CD4-positive, alpha-beta T cell (primary cell): ENCODE measurements around the gene INPP5D. TPM values are rescaled to one million over a fixed set of nuclear protein-coding genes. Genes with fewer than 3 reads are reported as not detected.

ENCODE experiments used
- ATAC-seq: fragments of 200-7000 bp; cut with Tn5 transposase; one replicate; pipeline ENCODE4 v1.10.0; 2022; ENCODE audit warnings: mild to moderate bottlenecking; ENCODE audit not compliant: poor library complexity
- CTCF ChIA-PET: fragments of 350-600 bp; sonication (Branson Sonifier 250); formaldehyde crosslinking; loops from one replicate; lab custom pipeline; 2021; ENCODE audit warnings: antibody characterized with exemption, inconsistent platforms; lab: Charles Lee
- POLR2A ChIA-PET: fragments of 350-600 bp; sonication (Branson Sonifier 250); formaldehyde crosslinking; loops from one replicate; lab custom pipeline; 2021; ENCODE audit warnings: antibody characterized with exemption, inconsistent platforms; lab: Charles Lee
- DNase-seq, 14 experiments: peaks; one replicate each; pipeline ENCODE4 v3.0.0-alpha.2; 2013 to 2020; ENCODE audit warnings: mixed read lengths in 2 of 14
- H3K27ac ChIP-seq, 2 donors: one replicate each; pipeline versions ENCODE4 v1.5.1 to v1.7.0; 2013; ENCODE audit warnings: low read length in 2 of 2, low read depth in 1 of 2, mild to moderate bottlenecking in 1 of 2
- H3K27me3 ChIP-seq, 2 experiments: 1 replicate in 1 of 2; 2 replicates in 1 of 2; pipeline versions ENCODE4 v1.6.1 to v1.7.0; 2013; ENCODE audit warnings: low read length in 2 of 2, control low read depth in 1 of 2, mild to moderate bottlenecking in 1 of 2, moderate library complexity in 1 of 2; ENCODE audit not compliant: insufficient read depth in 2 of 2, control insufficient read depth in 1 of 2
- H3K36me3 ChIP-seq: one replicate; pipeline ENCODE4 v1.6.1; 2013; ENCODE audit warnings: low read length, control low read depth; ENCODE audit not compliant: insufficient read depth
- H3K4me1 ChIP-seq: one replicate; pipeline ENCODE4 v1.6.1; 2013; ENCODE audit warnings: low read length, control low read depth; ENCODE audit not compliant: insufficient read depth
- H3K4me3 ChIP-seq: one replicate; pipeline ENCODE4 v1.5.1; 2013; ENCODE audit warnings: mild to moderate bottlenecking, low read length, moderate library complexity
- H3K9me3 ChIP-seq, 2 experiments: 1 replicate in 1 of 2; 2 replicates in 1 of 2; pipeline versions ENCODE4 v1.6.1 to v1.7.0; 2013; ENCODE audit warnings: low read length in 2 of 2, mild to moderate bottlenecking in 2 of 2, control low read depth in 1 of 2, moderate library complexity in 1 of 2; ENCODE audit not compliant: control insufficient read depth in 1 of 2, insufficient read depth in 1 of 2
- H3K27ac Mint-ChIP-seq: one replicate; pipeline ENCODE4 v1.8.0; 2020; ENCODE audit warnings: mixed read lengths
- H3K27me3 Mint-ChIP-seq: one replicate; pipeline ENCODE4 v1.8.0; 2021; ENCODE audit warnings: mixed read lengths
- H3K36me3 Mint-ChIP-seq: one replicate; pipeline ENCODE4 v1.8.0; 2021; ENCODE audit warnings: low read depth, mixed read lengths
- H3K4me1 Mint-ChIP-seq: one replicate; pipeline ENCODE4 v1.8.0; 2021; ENCODE audit warnings: low read depth, mixed read lengths
- H3K4me3 Mint-ChIP-seq: one replicate; pipeline ENCODE4 v1.8.0; 2020; ENCODE audit warnings: mild to moderate bottlenecking, mixed read lengths
- H3K9me3 Mint-ChIP-seq: one replicate; pipeline ENCODE4 v1.8.0; 2020; ENCODE audit warnings: mixed read lengths
- intact Hi-C, 2 experiments: fragments of 100-400 bp; cut with DNase I in 1 of 2; cut with micrococcal nuclease in 1 of 2; formaldehyde crosslinking; loops; one replicate each; pipeline versions ENCODE4 v1.15.1 to v1.9.0; 2023 to 2025; cut with DNase I, micrococcal nuclease
- total RNA-seq, 174 experiments: library from RNA in 2 of 174; stranded (reverse) in 2 of 174; gene quantifications; one replicate each; pipeline ENCODE4 v1.2.3 and lab custom pipeline; 2021 to 2026
- TF ChIP-seq, protein P1 (sequence below): fragments of 200-600 bp; IDR thresholded peaks from one replicate; pipeline ENCODE4 v1.8.0; 2022; ENCODE audit warnings: antibody characterized with exemption, mild to moderate bottlenecking

Gene INPP5D
- total RNA-seq, 2 experiments from 2014 or later: 141 to 154 TPM

DNA sequence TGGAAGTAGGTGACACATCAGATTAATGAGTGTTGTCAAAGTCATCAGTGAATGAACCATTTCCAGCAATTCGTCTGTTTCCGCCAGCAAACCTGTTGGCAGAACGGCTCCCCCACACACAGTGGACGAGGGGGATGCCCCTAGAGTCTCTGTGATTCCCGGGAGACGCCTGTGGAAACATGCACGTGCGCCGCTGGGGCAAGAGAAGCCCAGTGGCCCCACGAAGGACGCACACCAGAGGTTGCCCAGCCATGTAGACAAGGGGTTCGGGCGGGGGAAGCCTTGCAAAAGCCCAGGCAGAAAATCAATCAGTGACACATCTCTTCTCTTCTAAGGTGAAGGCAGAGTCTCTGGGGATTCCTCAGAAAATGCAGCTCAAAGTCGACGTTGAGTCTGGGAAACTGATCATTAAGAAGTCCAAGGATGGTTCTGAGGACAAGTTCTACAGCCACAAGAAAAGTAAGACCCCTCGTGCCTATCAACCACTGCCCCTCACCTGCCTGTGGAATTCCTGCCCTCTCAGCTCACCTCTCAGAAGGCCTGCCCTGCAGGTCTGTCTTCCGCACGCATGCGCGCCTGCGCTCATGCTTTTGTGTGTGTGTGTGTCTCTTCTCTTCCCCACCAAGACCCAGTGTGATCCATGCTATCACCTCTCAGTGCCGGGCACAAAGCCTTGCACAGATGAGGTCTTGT is 87.1 kb downstream of the INPP5D start:
- H3K4me1 Mint-ChIP-seq: peaks cover 13% of the 10 kb centered on the region
- TF ChIP-seq, protein P1, sequence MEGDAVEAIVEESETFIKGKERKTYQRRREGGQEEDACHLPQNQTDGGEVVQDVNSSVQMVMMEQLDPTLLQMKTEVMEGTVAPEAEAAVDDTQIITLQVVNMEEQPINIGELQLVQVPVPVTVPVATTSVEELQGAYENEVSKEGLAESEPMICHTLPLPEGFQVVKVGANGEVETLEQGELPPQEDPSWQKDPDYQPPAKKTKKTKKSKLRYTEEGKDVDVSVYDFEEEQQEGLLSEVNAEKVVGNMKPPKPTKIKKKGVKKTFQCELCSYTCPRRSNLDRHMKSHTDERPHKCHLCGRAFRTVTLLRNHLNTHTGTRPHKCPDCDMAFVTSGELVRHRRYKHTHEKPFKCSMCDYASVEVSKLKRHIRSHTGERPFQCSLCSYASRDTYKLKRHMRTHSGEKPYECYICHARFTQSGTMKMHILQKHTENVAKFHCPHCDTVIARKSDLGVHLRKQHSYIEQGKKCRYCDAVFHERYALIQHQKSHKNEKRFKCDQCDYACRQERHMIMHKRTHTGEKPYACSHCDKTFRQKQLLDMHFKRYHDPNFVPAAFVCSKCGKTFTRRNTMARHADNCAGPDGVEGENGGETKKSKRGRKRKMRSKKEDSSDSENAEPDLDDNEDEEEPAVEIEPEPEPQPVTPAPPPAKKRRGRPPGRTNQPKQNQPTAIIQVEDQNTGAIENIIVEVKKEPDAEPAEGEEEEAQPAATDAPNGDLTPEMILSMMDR: no peak
- Histone ChIP-seq H3K36me3 (peaks cover 96% of the 10 kb centered on the region), H3K27ac (no peak overlapping the region), H3K4me1 (peaks cover 12% of the 10 kb centered on the region), H3K27me3 (no peaks in the 10 kb centered on the region), H3K9me3 (no peaks in the 10 kb centered on the region), H3K4me3 (no peak overlapping the region)
- no peaks in the 10 kb centered on the region for H3K27me3 Mint-ChIP-seq
- no peak overlapping the region for H3K27ac Mint-ChIP-seq
- intact Hi-C loops: no loop called here
- ChIA-PET CTCF (no interaction called here), POLR2A (no interaction called here)
- no peaks in the 10 kb centered on the region for H3K9me3 Mint-ChIP-seq
- H3K4me3 Mint-ChIP-seq: no peak overlapping the region
- DNase-seq: no peak
- no peak for ATAC-seq
- H3K36me3 Mint-ChIP-seq: peaks cover 98% of the 10 kb centered on the region

DNA sequence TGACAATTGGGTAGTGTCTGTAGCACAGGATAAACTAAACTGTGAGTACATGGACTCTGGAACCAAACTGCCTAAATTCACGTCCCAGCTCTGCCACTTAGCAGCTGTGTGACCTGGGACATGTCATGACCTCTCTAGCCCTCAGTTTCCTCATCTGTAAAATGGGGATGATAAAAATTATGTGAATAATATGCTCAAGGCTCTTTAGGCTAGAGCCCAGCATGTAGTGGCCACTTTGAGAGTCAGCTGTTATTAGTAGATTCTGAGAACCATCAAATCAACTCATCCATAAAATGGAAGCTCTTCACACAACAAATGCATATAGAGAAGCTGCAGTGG is 87.7 kb downstream of the INPP5D start:
- ChIA-PET CTCF (no interaction called here), POLR2A (no interaction called here)
- Mint-ChIP-seq H3K27ac (no peak overlapping the region), H3K4me3 (no peak overlapping the region), H3K9me3 (no peaks in the 10 kb centered on the region), H3K36me3 (peaks cover 98% of the 10 kb centered on the region), H3K4me1 (peaks cover 8% of the 10 kb centered on the region), H3K27me3 (no peaks in the 10 kb centered on the region)
- TF ChIP-seq, protein P1: no peak
- H3K9me3 ChIP-seq: no peaks in the 10 kb centered on the region
- H3K27me3 ChIP-seq: no peaks in the 10 kb centered on the region
- peaks cover 96% of the 10 kb centered on the region for H3K36me3 ChIP-seq
- H3K4me3 ChIP-seq: no peak overlapping the region
- no peak overlapping the region for H3K27ac ChIP-seq
- DNase-seq (no peak), ATAC-seq (no peak)
- intact Hi-C loops: no loop called here
- peaks cover 10% of the 10 kb centered on the region for H3K4me1 ChIP-seq

DNA sequence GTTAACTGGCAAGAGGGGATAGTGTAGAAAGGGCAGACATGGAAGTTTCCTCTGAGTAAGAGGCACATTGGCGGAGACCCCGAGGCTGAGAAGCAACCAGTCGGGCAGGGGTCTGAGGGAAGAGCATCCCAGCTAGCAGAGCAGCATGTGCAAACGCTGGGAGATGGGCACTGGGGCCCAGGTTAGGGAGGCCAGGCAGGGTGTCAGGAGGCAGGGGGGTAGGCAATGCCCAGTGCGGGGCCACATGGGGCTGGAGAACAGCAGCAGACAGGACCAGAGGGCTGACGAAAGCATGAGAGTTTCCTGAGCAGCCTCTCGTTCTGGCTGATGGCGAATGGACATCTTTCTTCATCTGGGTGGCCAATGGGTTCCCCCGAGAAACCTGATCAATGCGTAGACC is 88.2 kb downstream of the INPP5D start:
- TF ChIP-seq, protein P1: no peak
- ChIA-PET POLR2A (no interaction called here), CTCF (no interaction called here)
- no peaks in the 10 kb centered on the region for H3K9me3 Mint-ChIP-seq
- intact Hi-C loops: no loop called here
- H3K9me3 ChIP-seq: no peaks in the 10 kb centered on the region
- ATAC-seq (no peak), DNase-seq (no peak)
- H3K4me3 ChIP-seq: no peak overlapping the region
- H3K27me3 Mint-ChIP-seq: no peaks in the 10 kb centered on the region
- no peak overlapping the region for H3K27ac Mint-ChIP-seq
- peaks cover 98% of the 10 kb centered on the region for H3K36me3 Mint-ChIP-seq
- no peak overlapping the region for H3K27ac ChIP-seq
- peaks cover 6% of the 10 kb centered on the region for H3K4me1 ChIP-seq
- peaks cover 4% of the 10 kb centered on the region for H3K4me1 Mint-ChIP-seq
- no peak overlapping the region for H3K4me3 Mint-ChIP-seq
- H3K27me3 ChIP-seq: no peaks in the 10 kb centered on the region
- H3K36me3 ChIP-seq: peaks cover 96% of the 10 kb centered on the region
